GM12875 (cell line): ENCODE results near the gene COPG1.

Source experiments
- H3K4me3 ChIP-seq: one replicate; pipeline ENCODE4 v1.5.1; 2011; ENCODE audit warnings: low read depth, low read length, control low read depth
- TF ChIP-seq, protein P1 (sequence below): IDR thresholded peaks from 2 replicates; pipeline ENCODE4 v1.5.1; 2011; ENCODE audit warnings: low read depth, mild to moderate bottlenecking, control low read depth, inconsistent platforms, low read length, moderate library complexity, borderline replicate concordance; ENCODE audit not compliant: insufficient read depth

COPG1 gene

DNA sequence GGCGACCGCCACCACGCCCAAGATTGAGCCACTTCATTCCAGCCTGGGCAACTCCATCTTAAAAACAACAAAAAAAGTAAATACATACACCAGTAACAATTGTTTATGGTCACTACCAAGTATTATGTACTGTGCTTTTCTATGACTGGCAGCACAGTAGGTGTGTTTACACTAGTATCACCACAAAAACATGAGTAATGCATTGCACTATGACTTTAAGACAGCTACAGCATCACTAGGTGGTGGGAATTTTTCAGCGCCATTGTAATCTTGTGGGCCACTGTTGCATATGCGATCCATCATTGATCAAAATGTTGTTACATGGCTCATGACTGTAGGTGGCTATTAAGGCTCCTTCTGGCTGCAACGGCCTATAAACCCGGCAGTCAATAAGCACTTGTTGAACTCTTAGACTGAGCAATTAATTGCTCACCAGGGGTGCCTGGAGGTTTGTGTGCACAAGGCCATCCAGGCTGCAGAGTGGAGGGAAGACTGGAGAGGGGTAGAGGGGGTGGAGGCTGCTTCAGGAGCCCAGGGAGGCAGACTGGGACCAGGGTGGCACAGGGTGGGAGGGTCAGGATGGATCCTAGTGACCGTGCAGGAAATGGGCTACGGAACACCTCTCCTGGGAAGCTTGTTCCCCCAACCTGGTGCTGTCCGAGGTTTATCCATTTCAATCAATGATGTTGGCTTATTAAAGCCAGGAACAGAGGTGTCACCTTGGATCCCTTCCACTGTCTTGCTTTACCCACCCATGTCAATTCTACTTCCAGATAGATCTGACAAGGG lies 17.9 kb upstream of the COPG1 start:
- no peak overlapping the region for H3K4me3 ChIP-seq
- TF ChIP-seq, protein P1, sequence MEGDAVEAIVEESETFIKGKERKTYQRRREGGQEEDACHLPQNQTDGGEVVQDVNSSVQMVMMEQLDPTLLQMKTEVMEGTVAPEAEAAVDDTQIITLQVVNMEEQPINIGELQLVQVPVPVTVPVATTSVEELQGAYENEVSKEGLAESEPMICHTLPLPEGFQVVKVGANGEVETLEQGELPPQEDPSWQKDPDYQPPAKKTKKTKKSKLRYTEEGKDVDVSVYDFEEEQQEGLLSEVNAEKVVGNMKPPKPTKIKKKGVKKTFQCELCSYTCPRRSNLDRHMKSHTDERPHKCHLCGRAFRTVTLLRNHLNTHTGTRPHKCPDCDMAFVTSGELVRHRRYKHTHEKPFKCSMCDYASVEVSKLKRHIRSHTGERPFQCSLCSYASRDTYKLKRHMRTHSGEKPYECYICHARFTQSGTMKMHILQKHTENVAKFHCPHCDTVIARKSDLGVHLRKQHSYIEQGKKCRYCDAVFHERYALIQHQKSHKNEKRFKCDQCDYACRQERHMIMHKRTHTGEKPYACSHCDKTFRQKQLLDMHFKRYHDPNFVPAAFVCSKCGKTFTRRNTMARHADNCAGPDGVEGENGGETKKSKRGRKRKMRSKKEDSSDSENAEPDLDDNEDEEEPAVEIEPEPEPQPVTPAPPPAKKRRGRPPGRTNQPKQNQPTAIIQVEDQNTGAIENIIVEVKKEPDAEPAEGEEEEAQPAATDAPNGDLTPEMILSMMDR, result no peak

GRCh38 chr3:129233538-129233937 lies 15.9 kb upstream of the COPG1 start:
- H3K4me3 ChIP-seq, result no peak overlapping the region
- TF ChIP-seq, protein P1, result no peak

DNA sequence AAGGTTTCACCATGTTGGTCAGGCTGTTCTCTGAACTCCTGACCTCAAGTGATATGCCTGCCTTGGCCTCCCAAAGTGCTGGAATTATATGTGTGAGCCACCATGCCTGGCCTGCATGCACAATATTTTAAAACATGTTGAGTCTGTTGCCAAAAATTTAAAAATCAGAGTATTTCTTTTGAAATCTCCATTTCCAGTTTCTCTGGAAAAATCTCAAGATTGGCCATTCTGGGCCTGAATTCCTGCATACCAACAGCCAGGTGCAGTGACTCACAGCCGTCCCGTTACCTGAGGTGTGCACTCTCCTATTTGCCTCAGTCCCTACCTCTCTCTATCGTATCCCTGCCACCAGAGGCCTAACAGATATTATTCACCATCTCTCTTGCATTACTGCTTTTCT lies 15.0 kb upstream of the COPG1 start:
- TF ChIP-seq, protein P1, result no peak
- no peak overlapping the region for H3K4me3 ChIP-seq

- TF ChIP-seq, protein P1, result no peak
- H3K4me3 ChIP-seq, result no peak overlapping the region
Measured at GRCh38 chr3:129235344-129235917, 14.0 kb upstream of the COPG1 start.

DNA sequence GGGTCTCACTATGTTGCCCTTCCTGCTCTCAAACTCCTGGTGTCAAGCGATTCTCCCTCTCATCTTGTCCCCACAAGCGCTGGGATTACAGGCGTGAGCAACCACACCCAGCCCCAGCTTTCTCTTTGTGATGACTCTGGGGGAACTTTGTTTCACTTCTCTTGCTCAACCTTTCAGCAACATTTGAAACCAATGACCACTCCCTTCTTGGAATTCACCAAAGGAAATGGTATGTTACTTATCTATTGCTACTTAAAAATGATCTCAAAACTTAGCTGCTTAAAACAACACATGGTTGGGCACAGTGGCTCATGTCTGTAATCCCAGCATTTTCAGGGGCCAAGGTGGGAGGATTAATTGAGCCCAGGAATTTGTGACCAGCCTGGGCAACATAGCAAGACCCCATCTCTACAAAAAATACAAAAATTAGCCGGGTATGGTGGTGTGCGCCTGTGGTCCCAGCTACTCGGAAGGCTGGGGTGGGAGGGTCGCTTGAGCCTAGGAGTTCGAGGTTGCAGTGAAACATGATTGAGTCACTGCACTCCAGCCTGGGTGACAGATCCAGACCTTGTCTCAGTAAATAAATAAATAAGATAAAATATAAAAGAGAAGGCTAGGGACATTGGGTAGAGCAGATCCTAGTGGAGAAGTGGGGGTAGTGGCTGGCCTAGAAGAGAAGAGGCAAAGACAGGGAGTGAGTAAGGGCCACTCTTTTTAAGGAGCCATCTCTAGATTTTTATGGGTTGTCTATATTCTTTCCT lies 10.3 kb upstream of the COPG1 start:
- no peak overlapping the region for H3K4me3 ChIP-seq
- TF ChIP-seq, protein P1, result no peak

DNA sequence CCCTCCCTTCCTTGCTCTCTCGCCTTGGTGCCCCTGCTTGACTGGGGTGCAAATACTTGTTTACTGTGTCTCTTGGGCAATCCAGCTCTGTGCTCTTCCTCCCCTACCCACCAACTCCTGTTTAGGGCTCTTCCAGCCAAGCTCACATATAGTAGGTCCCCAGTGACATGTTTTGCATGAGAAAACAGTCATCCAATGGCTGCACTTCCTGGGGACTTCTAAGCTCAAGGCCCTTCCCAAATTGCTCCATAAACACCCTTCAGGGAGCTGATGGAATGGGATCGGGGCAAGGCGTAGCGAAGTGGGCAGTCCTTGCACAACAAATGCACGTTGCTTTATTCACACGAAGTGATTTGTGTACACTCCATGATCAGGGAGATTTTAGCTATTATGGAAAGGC lies 9.4 kb upstream of the COPG1 start:
- no peak overlapping the region for H3K4me3 ChIP-seq
- TF ChIP-seq, protein P1, result no peak
